DND-41 (cell line): Measurements from ENCODE around the gene SLC7A1.

ENCODE experiments used
- EZH2 ChIP-seq: IDR thresholded peaks from 3 replicates; pipeline ENCODE4 v1.6.1; 2012; ENCODE audit warnings: borderline replicate concordance, low read depth, mild to moderate bottlenecking, moderate library complexity, low read length, inconsistent platforms; ENCODE audit not compliant: severe bottlenecking
- TF ChIP-seq, protein P1 (sequence below): IDR thresholded peaks from 2 replicates; pipeline ENCODE4 v1.5.1; 2012; ENCODE audit warnings: borderline replicate concordance, low read length, moderate library complexity, mild to moderate bottlenecking; ENCODE audit not compliant: poor library complexity, severe bottlenecking; ENCODE audit errors: extremely low read depth

DNA sequence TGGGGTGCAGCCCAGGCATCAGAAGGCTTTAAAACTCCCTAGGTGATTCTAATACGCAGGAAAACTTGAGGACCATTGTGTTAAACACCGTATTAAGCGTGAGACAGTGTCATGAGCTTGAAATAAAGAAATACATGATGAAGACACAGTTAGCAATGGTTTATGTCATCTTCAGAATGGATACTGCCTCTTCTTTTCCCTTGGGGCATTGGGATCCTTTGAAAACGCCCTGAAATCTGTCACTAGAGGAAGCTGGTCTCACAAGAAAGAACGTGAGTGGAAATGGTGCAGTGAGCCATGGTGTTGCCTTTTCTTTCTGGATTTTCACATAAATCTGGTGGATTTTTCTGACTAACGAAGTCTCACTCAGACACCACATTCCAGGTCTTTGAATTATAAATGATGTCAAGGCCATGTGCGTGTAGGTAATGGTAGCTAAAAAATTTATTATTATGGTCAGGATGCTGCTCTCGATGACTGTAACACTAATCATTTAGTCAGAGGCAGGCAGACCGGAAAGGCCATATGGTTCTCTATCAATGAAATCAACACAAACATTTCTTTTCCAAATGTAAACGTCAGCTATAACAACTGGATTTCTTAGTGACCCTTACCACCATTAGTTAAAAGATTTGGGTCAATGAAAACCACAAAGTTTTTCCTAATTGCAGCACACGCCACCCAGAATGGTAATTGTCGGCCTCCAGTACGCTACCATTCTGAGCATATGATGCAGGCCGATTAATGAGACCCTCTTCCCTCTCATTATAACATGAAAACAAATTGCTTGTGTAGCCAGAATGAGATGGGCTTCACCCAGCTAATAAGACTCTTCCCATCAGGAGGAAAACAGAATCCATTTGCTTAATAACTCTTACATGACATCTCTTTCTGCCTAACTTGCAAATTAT, 105.6 kb downstream of the SLC7A1 start:
- TF ChIP-seq, protein P1, sequence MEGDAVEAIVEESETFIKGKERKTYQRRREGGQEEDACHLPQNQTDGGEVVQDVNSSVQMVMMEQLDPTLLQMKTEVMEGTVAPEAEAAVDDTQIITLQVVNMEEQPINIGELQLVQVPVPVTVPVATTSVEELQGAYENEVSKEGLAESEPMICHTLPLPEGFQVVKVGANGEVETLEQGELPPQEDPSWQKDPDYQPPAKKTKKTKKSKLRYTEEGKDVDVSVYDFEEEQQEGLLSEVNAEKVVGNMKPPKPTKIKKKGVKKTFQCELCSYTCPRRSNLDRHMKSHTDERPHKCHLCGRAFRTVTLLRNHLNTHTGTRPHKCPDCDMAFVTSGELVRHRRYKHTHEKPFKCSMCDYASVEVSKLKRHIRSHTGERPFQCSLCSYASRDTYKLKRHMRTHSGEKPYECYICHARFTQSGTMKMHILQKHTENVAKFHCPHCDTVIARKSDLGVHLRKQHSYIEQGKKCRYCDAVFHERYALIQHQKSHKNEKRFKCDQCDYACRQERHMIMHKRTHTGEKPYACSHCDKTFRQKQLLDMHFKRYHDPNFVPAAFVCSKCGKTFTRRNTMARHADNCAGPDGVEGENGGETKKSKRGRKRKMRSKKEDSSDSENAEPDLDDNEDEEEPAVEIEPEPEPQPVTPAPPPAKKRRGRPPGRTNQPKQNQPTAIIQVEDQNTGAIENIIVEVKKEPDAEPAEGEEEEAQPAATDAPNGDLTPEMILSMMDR, result no peak
- TF ChIP-seq EZH2, result no peak
